ENCODE measurements around the gene RASA2.

The RASA2 gene

GRCh38 chr3:141652349-141652748, 165.5 kb downstream of the RASA2 start:
- DNase-seq = no peak

- DNase-seq = no peak
These were observed 167.0 kb downstream of the RASA2 start for GRCh38 chr3:141653847-141654246.

- no peak for DNase-seq
These were observed 169.0 kb downstream of the RASA2 start for GRCh38 chr3:141655801-141656200.

- DNase-seq = no peak
These were observed 169.9 kb downstream of the RASA2 start for GRCh38 chr3:141656771-141657170.

GRCh38 chr3:141657516-141657915, 170.7 kb downstream of the RASA2 start:
- DNase-seq = no peak

- DNase-seq = peak; percentile 19
These were observed 173.2 kb downstream of the RASA2 start for GRCh38 chr3:141659821-141660613.

GRCh38 chr3:141660614-141660947, 173.8 kb downstream of the RASA2 start:
- no peak for DNase-seq

GRCh38 chr3:141661229-141662196, 174.7 kb downstream of the RASA2 start:
- DNase-seq = no peak

- no peak for DNase-seq
These were observed 177.2 kb downstream of the RASA2 start for GRCh38 chr3:141663993-141664392.

All from DMS 273 treated with DMSO at 0.1 percent for 48 hours (cell line).